Gastroesophageal sphincter (tissue), 4 donors: Measurements from ENCODE around the gene FANCG. TPM values are rescaled to one million over a fixed set of nuclear protein-coding genes. Genes with fewer than 3 reads are reported as not detected.

Experiments used
- ATAC-seq: fragments of 150-250 bp; one replicate; pipeline ENCODE4 v1.9.1; 2016; ENCODE audit warnings: mild to moderate bottlenecking, moderate library complexity
- H3K27ac ChIP-seq, 4 donors: fragments of 200-600 bp; sonication (generic) in 3 of 4; 1 replicate in 3 of 4; 2 replicates in 1 of 4; pipeline ENCODE4 v1.5.1; 2016 to 2019
- H3K27me3 ChIP-seq: fragments of 200-600 bp; sonication (generic); one replicate; pipeline ENCODE4 v1.5.1; 2019
- H3K36me3 ChIP-seq, 2 donors: fragments of 200-600 bp; sonication (generic); one replicate each; pipeline ENCODE4 v1.5.1; 2019; ENCODE audit warnings: control low read depth in 1 of 2
- H3K4me1 ChIP-seq, 3 donors: fragments of 200-600 bp; sonication (generic); 1 replicate in 2 of 3; 2 replicates in 1 of 3; pipeline ENCODE4 v1.5.1; 2016 to 2019; ENCODE audit warnings: control low read depth in 2 of 3
- H3K4me3 ChIP-seq, 2 donors: fragments of 200-600 bp; sonication (generic); one replicate each; pipeline ENCODE4 v1.5.1; 2019; ENCODE audit warnings: mild to moderate bottlenecking in 1 of 2, moderate library complexity in 1 of 2
- H3K9me3 ChIP-seq, 3 donors: fragments of 200-600 bp; sonication (generic); one replicate each; pipeline ENCODE4 v1.5.1; 2017 to 2019; ENCODE audit warnings: control low read depth in 2 of 3
- CTCF ChIP-seq, 4 experiments: fragments of 200-600 bp in 2 of 4; fragments of 450-650 bp in 2 of 4; sonication (generic) in 1 of 4; IDR thresholded peaks; one replicate each; pipeline ENCODE4 v1.5.1; 2017 to 2019; ENCODE audit warnings: antibody characterized with exemption in 4 of 4, mild to moderate bottlenecking in 2 of 4, moderate library complexity in 2 of 4
- EP300 ChIP-seq: sonication (generic); formaldehyde crosslinking; IDR thresholded peaks from one replicate; pipeline ENCODE4 v1.6.1; 2017; ENCODE audit warnings: antibody characterized with exemption, mild to moderate bottlenecking
- POLR2A ChIP-seq, 2 donors: fragments of 450-650 bp; IDR thresholded peaks; one replicate each; pipeline ENCODE4 v1.6.1; 2017; ENCODE audit warnings: antibody characterized with exemption in 2 of 2, mild to moderate bottlenecking in 2 of 2, moderate library complexity in 1 of 2
- POLR2AphosphoS5 ChIP-seq: sonication (generic); formaldehyde crosslinking; IDR thresholded peaks from one replicate; pipeline ENCODE4 v1.6.1; 2017; ENCODE audit warnings: antibody characterized with exemption
- WGBS, 2 donors: methylation state at CpG; one replicate each; pipeline ENCODE4 v1.1.5; 2018; ENCODE audit warnings: low coverage in 1 of 2; 5-methylcytosine and 5-hydroxymethylcytosine counted together
- small RNA-seq, 4 donors: library from RNA; depleted of rRNA; stranded (forward); fragments of <200 nt; gene quantifications; one replicate each; pipeline ENCODE3, GENCODE V24; 2016
- total RNA-seq, 4 donors: library from RNA; depleted of rRNA; stranded (reverse); fragments of >200 nt; gene quantifications; one replicate each; pipeline ENCODE4 v1.1.0, GENCODE V29; 2016

The FANCG gene
- total RNA-seq, 4 donors from 2014 or later: 3.0 to 7.2 (median 5.1) TPM

GRCh38 chr9:35027860-35028259, 51.9 kb downstream of the FANCG start:
- no peaks in the 10 kb centered on the region for H3K27me3 ChIP-seq
- TF ChIP-seq POLR2A (IDR thresholded peaks at IDR 0.05) (no peak), CTCF (IDR thresholded peaks at IDR 0.05) (no peak), EP300 (no peak), POLR2AphosphoS5 (no peak)
- peaks cover 0 to 32% of the 10 kb centered on the region in 2 donors for H3K36me3 ChIP-seq
- no peak for ATAC-seq
- no peak overlapping the region for H3K27ac ChIP-seq
- H3K4me3 ChIP-seq: no peak overlapping the region
- H3K4me1 ChIP-seq: no peaks in the 10 kb centered on the region
- 38% methylated on average over 1 of the region's 1 CpG; no CpG with 5 or more reads in 1 of the 2 donors for WGBS, 2 donors
- no peaks in the 10 kb centered on the region for H3K9me3 ChIP-seq

- H3K27ac ChIP-seq: no peak overlapping the region
- no peaks in the 10 kb centered on the region for H3K9me3 ChIP-seq
- no peak overlapping the region for H3K4me3 ChIP-seq
- no peak for ATAC-seq
- H3K27me3 ChIP-seq: no peaks in the 10 kb centered on the region
- TF ChIP-seq EP300 (no peak), CTCF (IDR thresholded peaks at IDR 0.05) (no peak), POLR2AphosphoS5 (no peak), POLR2A (IDR thresholded peaks at IDR 0.05) (no peak)
- H3K4me1 ChIP-seq: no peaks in the 10 kb centered on the region
- H3K36me3 ChIP-seq: peaks cover 0 to 32% of the 10 kb centered on the region in 2 donors
- 100% methylated on average over 1 of the region's 1 CpG; no CpG with 5 or more reads in 1 of the 2 donors for WGBS, 2 donors
Observed at GRCh38 chr9:35027374-35027773, 52.4 kb downstream of the FANCG start.

GRCh38 chr9:35026671-35027070, 53.1 kb downstream of the FANCG start:
- Histone ChIP-seq H3K4me1 (no peaks in the 10 kb centered on the region), H3K27ac (no peak overlapping the region), H3K36me3 (peaks cover 0 to 32% of the 10 kb centered on the region in 2 donors), H3K27me3 (no peaks in the 10 kb centered on the region), H3K9me3 (no peaks in the 10 kb centered on the region), H3K4me3 (no peak overlapping the region)
- ATAC-seq: no peak
- WGBS, 2 donors: 81 to 83% methylated on average over 3 of the region's 3 CpGs
- TF ChIP-seq EP300 (no peak), POLR2AphosphoS5 (no peak), CTCF (IDR thresholded peaks at IDR 0.05) (no peak), POLR2A (IDR thresholded peaks at IDR 0.05) (no peak)

Small RNA genes lying within 50 kb of the gene (small RNA-seq; reads per million reads assigned to genes)
- gene RN7SL338P: 0 reads per million in 4 donors

Other genes starting within 250 kb of the FANCG start
- under 1 TPM in 3 of 4 donors, not detected in 1; 0.30 to 0.81 (median 0.67) TPM for gene PHF24, start 121.7 kb downstream of the FANCG start, total RNA-seq
- gene DNAJB5, start 90.2 kb downstream of the FANCG start, total RNA-seq: 100 to 1,000 TPM in 2 of 4 donors, 10 to 100 TPM in 2; 46.8 to 125 (median 96.8) TPM
- 100 to 1,000 TPM; 136 to 200 (median 175) TPM for gene VCP, start 7.3 kb downstream of the FANCG start, total RNA-seq
- gene PIGO, start 16.6 kb upstream of the FANCG start, total RNA-seq: 10 to 100 TPM in 2 of 4 donors, 1 to 10 TPM in 2; 6.5 to 11.4 (median 9.9) TPM
- gene STOML2, start 23.2 kb upstream of the FANCG start, total RNA-seq: 100 to 1,000 TPM in 3 of 4 donors, 10 to 100 TPM in 1; 96.0 to 123 (median 110) TPM
- gene ATOSB, start 35.9 kb upstream of the FANCG start, total RNA-seq: 10 to 100 TPM; 13.4 to 32.6 (median 18.3) TPM
- 10 to 100 TPM; 21.3 to 35.3 (median 31.7) TPM for gene UNC13B, start 82.1 kb upstream of the FANCG start, total RNA-seq